NCI-H526 (cell line): Measurements from ENCODE around the gene ENPP7.
A peak's percentile ranks its signal among the peaks of the same experiment; 100 is the strongest.
"Not testable (repeated sequence)": the region's sequence is repeated elsewhere in the genome, so short reads cannot be mapped to it uniquely, and the experiment has no call there.

Source experiments
- DNase-seq, 2 experiments: peaks; one replicate each; lab custom pipeline; 2025; lab: John Stamatoyannopoulos, UW

The ENPP7 gene

DNA sequence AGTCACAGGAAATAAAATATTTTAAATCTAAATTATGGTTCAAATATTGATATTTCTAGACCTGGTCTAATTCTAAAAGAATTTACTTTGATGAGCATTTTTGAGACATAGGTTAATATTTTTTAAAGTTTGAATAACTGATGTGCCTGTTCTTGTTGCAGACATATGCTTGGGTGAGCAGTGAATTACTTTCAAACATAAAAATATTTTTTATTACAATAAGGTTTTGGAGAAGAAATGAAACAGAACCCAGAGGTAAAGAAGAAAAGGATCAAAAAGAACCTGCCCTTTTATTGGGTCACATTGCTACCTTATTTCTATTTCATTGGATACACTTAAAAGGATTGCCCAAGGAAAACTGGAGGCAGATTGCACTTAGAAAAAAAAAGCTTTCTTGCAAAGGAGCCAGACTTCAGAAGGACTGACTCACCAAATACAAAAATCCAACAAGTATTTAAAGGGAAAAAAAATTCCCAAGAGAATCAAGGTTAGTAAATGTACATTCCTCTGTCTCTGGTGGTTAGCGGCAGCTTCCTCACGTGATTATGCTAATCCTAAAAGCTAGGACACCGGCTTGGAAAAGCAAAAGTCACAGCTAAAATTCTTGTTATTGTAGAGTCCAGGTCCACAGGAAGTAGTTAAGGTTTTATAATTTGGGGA, 18.5 kb downstream of the ENPP7 start:
- DNase-seq = peak in 1 of 2 experiments; percentile 50

DNA sequence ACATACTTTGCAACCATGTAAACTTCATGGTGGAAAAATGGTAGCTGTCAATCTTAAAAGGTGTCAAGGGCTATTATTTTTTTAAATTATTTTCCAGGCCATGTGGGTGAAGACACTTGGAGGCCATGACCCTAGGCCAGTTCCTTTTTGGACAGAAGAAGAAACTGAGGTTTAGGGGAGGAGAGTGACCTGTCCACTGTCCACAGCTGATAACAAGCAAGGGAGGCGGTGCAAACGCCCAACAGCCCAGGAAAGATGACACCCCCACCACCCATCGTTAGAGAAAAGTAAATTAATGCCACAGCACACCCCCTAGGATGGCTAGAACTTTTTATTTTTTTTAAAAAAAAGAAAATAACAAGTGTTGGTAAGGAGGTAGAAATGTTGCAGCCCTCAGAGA, 19.2 kb downstream of the ENPP7 start:
- no peak for DNase-seq

- DNase-seq = no peak
Measured at GRCh38 chr17:79750650-79751545, 20.2 kb downstream of the ENPP7 start.

DNA sequence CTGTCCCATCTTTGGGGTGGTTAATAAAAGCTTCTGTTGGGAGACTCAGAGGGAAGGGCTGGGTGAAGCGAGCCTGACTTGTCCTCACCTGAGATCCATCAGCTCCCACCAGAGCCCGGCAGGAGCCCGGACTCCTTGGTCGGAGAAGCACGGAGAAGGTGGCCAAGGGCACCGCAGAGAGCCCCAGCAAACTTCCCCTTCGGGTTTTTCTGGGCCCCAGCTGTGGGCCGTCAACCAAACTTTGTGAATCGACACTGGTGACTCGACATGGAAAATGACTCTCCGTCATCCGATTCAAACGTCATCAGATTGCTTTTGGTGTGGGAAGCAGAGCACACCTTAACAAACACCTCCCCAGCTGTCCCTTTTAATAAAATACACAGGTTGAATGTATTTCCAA, 21.4 kb downstream of the ENPP7 start:
- no peak for DNase-seq

GRCh38 chr17:79754370-79754769, 23.6 kb downstream of the ENPP7 start:
- no peak for DNase-seq

DNA sequence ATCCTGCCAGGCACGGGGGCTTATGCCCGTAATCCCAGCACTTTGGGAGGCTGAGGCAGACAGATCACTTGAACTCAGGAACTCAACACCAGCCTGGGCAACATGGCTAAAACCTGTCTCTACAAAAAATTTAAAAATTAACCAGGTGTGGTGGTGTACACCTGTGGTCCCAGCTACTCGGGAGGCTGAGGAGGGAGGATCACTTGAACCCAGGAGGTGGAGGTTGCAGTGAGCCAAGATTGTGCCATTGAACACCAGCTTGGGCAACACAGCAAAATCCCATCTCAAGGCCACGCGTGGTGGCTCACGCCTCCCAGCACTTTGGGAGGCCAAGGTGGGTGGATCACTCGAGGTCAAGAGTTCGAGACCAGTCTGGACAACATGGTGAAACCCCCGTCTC, 24.2 kb downstream of the ENPP7 start:
- not testable (repeated sequence) for DNase-seq

GRCh38 chr17:79755591-79755990, 24.8 kb downstream of the ENPP7 start:
- no peak for DNase-seq

- DNase-seq = no peak
Measured at GRCh38 chr17:79757140-79757745, 26.5 kb downstream of the ENPP7 start.

DNA sequence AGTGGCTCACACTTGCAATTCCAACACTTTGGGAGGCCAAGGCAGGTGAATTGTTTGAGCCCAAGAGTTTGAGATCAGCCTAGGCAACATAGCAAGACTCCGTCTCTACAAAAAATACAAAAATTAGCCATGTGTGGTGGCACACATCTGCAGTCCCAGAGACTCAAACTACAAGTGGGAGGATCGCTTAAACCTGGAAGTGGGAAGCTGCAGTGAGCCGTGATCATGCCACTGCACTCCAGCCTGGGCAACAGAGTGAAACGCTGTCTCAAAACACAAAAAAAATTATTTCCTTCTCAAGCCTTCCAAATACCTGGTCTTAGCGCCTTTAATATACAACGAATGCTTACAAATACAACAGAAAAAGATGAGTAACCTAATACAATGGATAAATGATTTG, 27.5 kb downstream of the ENPP7 start:
- no peak for DNase-seq

- no peak for DNase-seq
Measured at GRCh38 chr17:79760197-79760906, 29.6 kb downstream of the ENPP7 start.

DNA sequence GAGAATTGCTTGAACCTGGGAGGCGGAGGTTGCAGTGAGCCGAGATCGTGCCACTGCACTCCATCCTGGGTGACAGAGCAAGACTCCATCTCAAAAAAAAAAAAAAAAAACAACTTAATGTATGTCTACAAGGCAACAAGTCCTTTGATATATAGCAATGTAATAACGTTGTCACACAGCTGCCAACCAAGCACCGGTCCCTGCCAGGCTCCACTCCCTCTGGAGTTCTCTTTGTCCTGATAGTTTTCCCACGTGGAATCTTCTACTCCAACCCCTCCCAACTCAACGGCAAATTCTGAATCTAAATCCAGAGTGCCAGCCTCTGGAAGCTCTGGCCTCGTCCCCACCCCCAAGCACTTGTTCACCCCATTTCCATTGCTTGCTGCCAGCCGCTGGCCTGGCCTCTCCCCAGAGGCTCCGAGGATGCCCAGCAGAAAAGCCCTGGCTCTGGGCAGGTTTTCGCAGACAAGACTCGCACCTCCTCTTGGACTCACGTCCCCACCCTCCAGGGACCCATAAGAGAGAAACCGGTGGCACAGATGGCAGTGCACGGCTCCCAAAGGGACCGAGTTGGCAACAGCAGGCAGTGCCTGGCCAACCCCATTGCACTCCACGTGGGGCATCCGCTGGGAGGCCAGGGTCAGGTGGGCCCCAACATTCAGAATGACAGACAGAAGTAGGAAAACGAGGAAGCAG, 31.3 kb downstream of the ENPP7 start:
- no peak for DNase-seq

GRCh38 chr17:79765708-79766107, 35.0 kb downstream of the ENPP7 start:
- no peak for DNase-seq

DNA sequence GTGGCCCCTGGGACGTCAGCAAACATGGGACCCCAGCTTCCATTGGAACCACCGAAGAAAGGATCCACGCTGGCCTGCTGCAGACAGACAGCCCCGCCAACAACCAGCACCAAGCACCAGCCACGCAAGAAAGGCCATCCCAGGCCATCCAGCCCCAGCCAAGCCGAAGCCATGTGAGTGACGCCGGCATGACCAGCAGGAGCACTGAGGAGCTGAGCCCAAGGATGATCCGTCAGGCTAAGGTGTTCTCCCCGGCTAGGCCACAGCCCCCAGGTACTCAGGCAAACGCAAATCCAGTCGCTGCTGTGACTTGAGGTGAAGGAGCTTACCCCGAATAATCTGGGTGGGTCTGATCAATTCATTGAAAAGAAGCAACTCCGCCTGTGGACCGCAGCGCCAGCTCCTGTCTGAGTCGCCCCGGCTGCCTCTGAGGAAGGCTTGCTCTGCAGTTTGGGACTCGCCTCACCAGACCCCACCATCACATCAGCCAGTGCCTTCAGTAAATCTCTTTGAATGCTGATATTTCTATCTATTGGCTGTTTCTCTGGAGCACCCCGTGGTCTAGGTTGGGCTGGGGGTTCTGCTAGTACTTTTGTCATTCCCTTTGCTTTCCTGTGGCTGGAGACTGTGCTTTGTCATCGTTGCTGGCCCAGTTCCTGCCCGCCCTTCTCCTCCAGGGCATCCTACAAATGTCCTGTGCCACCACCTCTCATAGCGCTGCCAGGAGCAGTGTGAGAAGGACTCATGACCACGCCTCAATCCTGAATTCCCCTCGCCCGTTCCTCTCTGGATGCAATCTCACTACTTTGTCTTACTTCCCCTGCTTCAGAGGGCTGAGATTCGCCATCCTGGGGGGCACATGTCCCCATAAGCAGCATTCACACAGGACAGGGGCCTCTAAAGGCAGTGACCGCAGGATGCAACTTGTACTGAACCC, 39.1 kb downstream of the ENPP7 start:
- no peak for DNase-seq

GRCh38 chr17:79771276-79771675, 40.5 kb downstream of the ENPP7 start:
- DNase-seq = no peak

DNA sequence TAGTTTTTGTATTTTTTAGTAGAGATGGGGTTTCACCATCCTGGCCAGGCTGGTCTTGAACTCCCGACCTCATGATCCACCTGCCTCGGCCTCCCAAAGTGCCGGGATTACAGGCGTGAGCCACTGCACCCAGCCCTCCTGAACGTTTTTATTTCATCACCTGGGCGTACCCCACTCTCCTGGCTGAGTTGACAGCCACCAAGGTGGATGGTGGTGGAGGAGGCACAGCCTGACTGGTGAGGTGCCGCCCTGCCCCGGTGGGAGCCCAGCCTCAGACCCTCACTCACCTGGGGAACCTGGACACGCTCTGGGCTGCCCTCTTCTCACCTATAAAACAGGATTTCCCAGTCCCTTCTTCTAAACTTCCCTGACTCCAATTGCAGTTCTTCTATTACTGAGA, 42.0 kb downstream of the ENPP7 start:
- not testable (repeated sequence) for DNase-seq

DNA sequence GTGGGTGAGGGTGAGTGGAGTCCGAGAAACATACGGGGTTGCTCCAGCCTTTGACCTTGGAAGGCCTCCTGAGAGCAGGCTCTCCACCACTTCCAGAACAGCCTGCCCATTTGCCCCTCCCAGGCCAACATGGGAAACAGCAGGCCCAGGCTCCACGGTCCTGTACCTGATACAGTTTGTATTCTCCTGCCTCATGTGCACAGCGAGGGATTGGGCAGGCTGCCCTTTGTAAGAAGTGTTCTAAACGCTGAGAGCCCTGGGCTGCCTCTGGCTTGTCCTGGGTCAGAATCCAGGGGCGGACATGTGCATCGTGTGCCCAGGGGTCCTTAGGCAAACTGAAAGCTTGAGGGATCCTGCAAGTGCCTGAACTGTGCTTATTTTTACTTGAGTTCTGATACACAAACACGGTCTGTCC, 43.8 kb downstream of the ENPP7 start:
- no peak for DNase-seq

GRCh38 chr17:79775632-79776031, 44.9 kb downstream of the ENPP7 start:
- no peak for DNase-seq

- DNase-seq = peak; percentile 33 to 43
Measured at GRCh38 chr17:79776376-79777119, 45.8 kb downstream of the ENPP7 start.

DNA sequence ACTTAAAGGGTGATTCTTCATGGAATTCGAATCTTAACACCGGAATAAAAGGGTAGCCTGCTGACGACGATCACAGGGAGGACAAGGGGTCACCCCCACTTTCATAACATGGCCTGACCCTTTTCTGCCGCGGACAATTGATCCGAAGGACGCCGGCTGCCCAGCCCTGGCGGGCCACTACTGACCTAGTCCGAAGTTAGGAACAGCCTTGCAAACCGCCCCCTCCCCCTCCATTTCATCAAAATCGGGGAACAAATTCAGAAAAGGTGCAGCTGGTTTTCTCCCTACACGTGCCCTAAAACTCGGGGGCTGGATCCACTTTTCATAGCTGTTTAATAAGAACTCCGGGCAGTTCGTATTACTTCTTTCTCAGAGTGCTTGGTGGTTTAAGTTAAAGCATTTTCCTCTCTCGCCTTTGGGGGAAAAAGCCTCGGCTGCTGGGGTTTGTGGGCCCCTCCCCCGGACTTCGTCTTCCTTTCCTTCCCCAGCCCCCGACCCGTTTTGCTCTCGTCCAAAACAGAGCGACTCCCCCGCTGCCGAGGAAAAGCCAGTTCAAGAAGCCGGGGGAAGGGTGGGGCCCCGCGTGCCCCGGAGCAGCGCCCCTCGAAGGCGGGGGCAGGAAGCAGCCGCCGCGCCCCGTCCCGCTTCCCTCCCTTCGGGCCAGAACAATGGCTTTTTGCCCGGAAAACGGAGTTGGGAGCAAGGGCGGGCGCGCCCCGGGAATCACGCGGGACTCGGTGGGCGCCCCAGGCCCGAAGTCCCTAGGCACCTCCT, 46.6 kb downstream of the ENPP7 start:
- peak in 1 of 2 experiments; percentile 78 for DNase-seq
